Activated T-cell treated with anti-CD3 and anti-CD28 coated beads, Interleukin-2, amount 50 U/mL, for 1 hour (primary cell): ENCODE data around the gene AMIGO2.

Source experiments
- DNase-seq: peaks from one replicate; pipeline ENCODE4 v3.0.0-alpha.2; 2020

Gene AMIGO2

DNA sequence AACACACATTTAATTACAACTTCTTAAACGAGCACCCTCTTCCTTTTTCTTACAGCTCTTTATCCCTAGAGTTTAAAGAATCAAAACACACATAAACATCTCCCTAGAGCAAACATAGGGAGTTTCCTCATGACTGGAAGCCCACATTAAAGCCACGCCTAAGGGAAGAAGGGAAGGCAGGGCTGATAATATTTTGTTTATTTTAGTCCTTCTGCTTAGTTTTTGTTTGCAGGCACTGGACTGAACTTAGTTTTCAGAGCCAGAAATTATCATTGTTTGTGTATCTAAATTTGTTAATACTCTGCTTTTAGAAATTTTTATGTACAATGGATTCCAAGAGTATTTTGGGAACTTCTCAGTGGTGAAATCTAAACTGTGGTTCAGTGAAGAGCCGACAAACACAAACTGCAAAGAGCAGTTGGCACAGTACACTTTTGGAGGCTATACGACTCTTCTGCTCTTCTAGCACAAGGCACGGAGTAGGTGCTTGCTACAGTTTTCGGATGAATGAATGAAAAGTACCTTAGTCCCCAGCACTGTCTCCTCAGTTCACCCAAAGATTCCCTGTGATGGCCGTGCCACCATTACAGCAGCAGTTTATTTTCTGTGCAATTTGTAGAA, 17.6 kb upstream of the AMIGO2 start:
- no peak for DNase-seq

DNA sequence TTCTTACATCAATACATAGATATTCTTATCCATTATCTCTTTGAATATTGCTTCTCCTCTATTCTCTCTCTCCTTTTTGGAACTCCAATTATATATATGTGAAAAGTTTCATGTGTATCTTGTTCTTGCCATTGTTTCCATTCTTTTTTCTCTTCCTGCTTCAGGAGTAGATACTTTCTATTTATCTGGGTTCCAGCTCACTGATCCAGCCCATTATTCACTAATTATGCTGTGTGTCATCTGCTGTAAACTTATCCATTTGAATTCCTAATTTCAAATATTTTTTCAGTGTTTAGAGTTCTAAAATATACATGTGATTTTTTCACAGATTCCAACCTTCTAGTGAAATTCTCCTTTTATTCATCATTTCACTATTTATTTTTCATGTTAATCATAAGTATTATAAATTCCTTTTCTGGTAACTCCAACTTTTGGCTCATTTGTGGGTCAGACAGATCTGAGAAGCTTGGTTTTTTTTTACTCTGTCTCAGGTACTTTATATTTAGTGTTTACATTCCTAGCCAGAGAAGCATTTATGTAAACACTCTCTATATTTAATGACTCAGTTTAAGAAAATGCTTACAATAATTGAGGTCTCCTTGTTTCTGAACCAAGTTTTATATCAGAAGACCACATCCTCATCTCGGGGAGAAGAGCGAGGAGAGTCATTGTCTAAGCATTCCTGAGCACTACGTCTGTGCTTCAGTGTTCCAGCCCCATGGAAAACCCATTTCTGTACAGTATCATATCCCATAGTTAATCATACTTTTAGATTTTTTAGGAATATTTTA, 15.9 kb upstream of the AMIGO2 start:
- DNase-seq: no peak

DNA sequence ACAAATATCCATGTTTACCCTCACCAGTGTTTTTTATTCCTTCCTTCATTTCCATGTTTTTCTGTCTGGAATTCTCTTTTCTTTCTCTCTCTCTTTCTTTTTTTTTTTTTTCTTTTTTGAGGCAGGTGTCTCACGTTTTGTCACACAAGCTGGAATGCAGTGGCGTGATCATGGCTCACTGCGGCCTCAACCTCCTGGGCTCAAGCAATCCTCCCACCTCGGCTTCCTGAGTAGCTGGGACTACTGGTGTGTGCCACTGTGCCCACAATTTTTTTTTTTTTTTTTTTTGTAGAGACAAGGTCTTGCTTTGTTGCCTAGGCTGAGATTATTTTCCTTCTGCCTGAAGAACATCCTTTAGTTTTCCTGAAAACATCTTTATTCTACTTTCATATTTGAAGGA, 15.0 kb upstream of the AMIGO2 start:
- no peak for DNase-seq

DNA sequence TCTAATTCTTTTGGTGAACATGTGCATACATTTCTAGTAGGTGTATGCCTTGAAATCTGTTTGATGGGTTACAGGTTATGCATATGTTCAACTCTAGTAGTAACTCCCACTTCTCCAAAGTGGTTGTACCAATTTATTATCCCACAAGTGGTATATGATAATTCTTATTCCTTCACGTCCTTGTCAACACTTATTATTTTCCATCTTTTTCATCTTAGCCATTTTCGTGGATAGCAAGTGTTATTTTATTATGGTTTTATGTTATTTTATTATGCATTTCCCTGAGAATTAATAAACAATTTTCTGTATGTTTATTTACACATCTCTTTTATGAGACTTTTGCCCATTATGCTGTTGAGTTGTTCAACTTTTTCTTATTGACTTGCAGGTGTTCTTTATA, 11.2 kb upstream of the AMIGO2 start:
- no peak for DNase-seq

DNA sequence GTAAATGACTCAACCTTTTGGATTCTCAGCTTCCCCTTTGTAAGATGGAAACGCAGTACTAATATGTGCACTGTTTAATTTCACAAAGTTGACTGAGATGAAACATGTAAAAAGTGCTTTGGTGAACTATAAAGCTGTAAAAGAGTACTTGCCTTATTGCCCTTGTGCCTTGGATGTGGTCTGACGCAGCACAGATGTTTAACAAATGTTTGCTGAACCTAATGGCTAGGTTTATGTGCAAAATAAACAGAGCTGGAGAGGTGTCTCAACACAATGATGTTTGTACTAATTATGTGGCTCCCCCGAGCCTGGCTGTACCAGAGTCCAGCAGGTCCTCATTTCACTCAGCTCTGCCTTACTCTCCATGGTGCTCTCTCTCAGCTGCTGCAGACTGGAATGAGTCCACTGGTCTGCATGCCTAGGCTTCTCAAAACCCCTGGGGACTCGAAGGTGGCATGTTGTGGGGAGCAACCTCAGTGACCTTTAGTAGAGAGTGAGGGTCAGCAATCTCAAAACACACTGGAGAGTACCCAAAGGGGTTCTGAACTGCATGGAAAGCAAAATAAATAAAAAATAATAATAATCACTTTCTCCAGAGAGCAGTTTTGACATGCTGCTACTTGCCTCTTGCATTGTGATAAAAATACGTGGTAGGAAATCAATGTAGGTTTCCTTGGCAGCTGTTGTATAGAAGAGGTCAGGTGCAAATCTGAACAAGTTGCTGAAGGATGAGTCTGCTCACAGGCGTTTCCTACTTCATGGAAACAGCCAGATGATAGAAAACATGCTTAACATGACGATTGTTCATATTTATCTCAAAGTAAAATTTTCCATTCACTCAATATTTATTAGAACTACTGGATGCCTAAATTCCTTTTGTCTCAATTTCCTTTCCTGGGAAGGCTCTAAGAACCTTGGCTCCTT, 8.5 kb upstream of the AMIGO2 start:
- DNase-seq: no peak

DNA sequence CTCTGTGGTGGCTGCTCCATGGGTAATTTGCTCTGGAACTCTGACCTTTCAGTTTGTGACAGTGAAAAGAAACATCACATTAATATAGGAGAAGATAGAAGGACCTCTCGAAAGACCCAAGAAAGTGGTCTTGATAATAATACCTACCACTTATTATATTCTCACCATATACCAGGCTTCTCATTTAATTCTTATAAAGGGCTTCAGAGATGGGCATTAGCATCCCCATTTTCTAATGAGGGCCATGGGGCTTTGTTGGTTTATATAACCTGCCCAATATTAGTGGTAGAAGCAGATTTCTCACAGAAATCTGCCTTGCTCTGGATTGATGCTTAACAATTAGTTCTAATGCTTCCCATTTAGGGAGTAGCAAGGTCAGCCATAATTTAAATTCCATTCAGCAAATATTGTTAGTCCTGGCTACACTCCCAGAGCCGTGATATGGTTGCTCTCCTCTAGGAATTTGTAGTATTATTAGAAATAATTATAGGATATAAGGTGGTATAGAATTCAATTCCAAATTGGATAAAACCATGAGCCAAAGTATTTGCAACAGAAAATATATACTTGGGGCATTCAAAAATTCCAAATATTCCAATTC, 7.4 kb upstream of the AMIGO2 start:
- DNase-seq: no peak

DNA sequence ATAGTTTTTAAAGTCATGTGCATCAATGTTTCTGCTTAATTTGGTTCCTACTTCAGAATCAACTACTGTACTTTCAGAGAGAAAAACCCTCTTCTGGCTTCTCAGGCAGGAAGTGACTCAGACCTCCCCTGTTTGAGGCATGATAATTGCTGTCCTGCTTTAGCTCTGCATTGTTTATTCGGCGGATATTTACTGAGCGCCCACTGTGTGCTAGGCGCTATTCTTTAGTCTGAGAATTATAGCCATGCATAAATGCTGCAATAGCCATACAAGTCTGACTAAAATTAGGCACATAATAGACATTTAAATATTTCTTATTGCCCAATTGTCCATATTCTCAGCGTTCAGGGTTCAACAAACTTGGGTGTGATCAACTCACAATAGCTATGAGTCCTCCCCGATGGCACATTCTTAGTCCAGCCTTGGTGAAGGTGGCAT, 6.1 kb upstream of the AMIGO2 start:
- no peak for DNase-seq

DNA sequence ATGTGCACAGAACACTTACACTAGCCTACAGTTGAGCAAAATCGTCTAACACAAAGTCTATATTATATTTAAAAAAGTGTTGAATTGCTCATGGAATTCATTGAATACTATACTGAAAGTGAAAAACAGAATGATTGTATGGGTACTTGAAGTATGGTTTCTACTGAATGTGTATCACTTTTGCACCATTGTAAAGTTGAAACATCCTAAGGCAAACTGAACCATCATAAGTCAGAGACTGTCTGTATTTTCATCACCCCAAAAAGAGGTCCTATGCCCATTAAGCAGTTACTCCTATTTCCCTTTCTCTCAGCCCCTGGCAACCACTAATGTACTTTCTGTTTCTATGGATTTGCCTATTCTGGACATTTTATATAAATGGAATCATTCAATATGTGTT, 4.4 kb upstream of the AMIGO2 start:
- no peak for DNase-seq

DNA sequence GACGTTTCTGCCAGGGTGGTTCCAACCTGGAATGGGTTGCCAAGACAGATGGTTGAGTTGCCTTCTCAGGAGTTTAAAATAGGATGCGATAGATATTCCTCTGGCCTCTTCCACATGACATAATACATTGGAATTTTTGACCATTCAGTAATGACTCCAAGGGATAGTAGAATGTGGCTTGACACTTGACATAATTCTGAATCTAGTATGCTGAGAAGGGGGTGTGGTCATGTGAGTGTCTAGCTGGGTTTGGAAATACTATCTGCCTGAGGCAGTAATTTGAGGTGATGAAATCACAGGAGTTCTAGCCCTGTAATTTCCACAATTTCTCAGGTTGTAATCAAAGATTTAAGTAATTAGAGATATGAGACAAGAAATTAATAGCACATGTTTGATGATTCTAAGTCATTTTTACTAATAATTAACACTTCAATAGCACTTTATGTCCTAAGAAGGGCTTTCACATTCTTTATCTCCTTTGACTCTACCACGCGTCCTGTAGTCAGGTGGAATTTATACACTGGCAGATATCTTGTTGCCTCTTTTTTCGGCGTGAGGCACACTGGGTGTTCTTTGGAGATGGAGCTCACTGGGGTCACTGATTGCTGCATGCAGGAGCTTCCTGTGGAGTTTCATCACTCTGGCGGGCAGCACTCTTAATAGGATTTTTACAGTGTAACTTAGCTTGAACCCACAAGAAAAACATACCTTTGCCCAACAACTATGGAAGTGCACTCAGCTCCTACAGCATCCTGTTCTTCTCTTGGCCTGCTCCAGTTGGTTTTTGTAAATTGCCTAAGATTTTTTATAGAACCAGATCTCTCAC, 3.2 kb upstream of the AMIGO2 start:
- DNase-seq: no peak

DNA sequence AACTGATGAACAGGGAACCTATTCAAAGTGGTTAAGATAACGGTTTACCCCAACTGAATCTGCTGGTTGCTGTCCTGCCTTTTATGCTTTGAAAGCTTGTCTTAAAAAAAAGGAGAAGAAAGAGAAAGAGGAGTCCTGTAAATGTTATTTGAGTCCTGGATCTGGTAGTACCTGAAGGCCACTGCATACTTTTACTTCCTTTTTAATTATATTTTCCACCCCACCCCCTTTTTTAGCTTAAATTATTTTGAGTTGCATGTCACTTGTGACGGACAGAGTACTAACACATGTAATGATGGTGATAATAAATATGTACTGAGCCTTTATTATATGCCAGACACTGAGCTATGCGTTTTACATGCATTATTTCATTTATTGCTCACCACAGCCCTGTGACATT, 2.5 kb upstream of the AMIGO2 start:
- no peak for DNase-seq

DNA sequence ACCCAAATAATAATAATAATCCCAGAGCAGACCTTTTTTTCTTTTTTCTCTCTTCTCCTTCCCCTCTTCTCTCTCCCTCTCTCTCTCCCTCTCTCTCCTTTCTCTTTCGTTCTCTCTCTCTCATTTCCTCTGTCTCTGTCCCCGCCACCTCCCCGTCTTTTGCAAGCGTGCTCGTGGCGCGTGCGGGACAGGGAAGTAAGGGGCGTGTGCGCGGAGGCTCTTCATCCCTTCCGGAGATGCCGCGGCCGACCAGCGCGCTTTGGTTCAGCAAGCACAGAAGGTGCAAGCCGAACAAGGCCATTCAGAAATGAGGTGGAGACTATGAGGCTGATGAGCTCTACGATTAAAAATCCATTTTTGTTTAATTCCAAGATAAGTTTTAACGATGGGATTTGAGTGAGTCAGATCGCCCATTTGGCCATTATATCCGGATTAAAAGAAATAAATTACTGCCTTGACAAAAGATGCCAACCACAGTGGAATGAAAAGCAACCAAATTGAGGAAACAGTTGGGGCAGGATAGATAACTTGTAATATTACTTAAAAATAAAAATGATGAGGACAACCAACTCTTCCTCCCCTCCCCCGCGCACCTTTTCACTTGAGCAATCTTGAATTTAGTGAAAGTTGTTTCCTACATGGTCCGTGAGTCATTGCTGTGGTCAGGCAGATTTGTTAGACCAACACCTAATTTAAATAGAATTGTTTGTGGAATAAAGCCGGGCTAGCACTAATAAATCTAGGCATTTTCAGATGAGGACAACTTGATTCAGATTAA, 1.2 kb upstream of the AMIGO2 start:
- DNase-seq: peak; percentile 40

DNA sequence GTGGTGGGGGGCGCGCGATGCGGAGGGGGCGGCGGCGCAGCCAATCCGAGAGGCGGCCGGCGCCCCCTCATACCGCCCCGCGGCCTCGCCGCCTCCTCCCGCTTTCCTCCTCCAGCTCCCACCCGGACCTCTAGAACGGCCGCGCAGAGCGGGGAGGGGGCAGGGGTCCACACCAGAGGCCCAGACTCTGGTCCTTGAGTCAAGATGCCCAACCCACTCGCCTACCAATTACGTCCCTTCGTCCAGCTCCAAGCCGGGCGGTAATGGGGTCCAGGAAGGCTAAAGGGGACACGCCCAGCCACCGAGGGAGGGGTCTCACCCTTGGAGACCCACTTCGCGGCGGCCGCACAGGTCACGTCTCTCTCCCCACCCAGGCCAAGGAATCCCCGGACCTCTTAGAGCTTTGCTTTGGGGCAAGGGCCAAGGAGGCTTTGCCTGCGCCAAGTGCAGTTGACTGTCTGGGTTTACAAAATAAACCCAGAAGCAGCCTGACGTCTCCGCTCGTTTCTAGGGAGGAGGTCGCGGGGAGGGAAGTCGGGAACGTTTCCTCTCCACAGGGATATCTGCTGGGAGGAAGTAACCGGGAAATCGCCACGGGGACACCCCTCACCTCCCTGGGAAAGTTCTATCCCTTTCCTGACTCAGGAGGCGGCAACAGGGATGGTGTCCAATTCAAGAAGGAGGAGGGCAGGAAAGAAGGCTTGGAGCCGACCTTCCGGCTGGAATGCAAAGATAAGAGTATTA, 394 bp upstream of the AMIGO2 start:
- peak; percentile 53 for DNase-seq

DNA sequence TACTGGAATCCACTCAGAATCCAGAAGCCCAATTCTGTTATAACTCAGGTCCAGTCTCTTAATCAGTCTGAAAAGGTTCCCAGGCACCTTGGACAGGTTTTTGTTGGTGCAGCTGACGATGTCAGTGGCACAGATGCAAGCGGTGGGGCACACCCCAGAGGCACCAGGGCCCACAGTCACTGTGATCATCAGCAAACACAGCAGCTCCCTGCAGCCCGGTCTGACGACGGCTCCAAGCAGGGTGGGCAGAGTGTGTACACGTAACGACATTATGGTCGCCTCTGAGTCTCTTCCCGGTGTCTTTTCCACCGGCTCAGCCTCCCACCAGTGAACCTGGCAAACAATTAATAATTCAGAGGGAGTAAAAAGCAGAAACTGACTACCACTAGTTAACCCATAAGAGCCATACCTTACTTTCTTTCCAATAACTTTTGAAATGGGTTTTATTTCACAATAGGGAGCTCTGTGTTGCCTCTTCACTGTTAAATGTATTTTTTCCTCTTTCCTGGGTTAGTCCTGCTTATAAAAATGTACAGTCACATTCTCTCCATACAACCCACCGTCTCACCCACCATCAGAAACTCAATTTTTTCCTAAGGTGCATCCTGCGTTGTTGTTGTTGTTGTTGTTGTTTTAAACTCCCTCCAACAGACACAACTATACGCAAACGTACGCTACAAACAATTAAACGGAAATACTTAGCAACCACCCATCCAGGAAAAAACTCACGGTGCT, 859 bp downstream of the AMIGO2 start:
- peak; percentile 57 for DNase-seq

DNA sequence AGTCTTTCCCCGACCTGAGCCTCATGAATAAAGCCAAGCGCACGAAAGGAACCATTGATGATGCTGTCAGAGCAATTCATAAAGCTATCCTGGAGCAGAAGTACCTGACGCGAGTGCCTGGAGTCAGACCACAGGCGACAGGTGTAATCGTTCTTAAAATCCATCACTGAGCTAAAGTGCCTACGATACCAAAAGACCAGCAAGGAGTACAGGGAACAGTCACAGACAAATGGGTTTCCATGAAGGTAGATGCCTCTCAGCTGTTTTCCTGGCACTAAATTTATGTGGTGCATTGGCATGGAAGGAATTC, 1.7 kb downstream of the AMIGO2 start:
- no peak for DNase-seq

DNA sequence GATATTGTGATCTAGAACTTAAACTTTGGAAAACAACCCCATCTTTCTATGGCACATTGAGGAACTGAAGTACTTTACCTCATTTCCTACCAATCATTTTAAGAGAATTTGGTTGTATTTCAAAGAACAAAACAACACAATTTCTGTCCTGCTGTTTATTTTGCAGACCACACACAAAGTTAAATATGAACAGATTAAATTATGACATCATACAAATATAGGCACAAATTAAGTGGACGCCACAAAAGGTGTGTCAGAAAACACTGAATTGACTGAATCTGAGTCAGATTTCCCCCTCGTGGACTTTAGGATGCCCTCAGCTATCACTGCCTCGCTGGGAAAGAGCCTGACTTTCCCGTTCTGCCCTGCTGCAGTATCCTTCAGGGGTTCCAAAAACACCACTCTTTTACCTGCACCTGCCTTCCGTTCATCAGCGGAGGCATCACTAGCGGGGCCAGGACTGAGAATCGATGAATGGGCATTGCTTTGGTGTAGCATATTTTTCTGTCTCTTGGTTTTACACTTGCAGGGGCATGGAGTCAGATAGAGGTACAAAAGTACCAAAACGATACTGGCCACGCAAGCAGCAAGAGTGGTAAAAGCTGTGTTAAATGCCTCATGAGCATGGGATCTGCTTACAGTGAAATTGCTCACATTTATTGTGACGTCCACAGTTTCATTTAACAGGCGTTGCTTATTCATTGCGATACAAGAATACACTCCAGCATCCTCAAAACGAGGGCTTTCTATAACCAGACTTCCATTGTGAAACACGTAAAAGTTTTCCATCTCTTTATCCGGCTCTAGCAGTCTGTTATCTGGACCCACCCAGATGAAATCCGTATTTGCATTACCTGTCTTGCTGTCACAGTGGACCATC, 2.3 kb downstream of the AMIGO2 start:
- no peak for DNase-seq

DNA sequence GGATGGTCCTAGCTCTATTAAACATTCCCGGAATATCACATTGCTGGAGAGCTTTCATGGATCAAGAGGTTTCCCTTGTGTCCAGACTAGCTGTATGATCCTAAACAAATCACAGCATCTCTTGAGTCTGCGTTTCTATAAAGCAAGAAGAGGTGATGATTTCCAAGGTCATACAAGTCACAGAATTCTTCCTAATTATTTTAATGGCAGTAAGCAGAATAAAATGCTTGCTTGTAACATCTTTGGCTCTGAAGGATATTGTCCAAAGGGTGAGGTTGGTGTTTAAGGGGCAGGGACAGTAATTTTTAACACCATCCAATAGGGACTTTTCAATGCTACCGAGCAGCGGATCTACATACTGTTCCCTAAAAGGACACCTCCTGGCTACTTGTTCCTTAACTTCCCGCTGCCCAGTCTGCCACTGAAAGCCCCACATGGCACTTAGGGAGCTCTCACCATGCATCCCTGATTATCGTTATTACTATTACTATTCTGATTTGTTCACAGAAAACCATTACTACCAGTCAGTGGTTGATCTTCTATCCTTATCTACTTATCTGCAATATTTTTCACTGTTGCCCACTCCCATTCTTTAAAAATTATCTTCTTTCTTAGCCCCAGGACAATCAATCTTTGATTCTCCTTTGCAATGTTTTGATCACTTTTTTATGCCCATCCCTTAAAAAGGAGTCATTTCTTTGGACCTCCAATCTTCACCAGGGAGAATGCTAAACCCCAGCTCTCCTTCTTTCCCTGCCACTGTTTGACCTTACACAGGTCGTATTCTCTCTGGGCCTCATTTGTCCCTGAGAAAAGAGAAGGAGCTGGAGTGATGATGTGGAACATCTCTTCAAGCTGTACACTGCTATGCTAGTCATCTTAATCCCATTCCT, 4.3 kb downstream of the AMIGO2 start:
- DNase-seq: no peak

DNA sequence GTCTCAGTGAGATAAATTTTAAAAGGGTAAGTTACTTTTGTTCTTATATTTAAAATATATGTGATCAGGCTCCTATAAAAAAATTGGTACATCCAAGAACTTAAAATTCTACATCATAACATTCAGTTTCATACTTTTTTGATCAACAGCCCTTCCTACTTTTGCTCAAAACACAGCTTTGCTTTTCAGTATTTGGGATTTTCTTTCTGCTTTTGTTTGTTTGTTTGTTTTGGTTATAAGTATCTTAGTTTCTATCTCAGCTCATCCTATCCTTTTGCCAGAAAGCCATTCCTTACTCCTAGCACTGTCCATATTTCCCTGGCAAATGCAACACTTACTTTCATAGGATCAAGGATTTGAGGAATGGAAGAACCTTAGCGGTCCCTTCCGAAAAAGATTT, 5.0 kb downstream of the AMIGO2 start:
- no peak for DNase-seq

DNA sequence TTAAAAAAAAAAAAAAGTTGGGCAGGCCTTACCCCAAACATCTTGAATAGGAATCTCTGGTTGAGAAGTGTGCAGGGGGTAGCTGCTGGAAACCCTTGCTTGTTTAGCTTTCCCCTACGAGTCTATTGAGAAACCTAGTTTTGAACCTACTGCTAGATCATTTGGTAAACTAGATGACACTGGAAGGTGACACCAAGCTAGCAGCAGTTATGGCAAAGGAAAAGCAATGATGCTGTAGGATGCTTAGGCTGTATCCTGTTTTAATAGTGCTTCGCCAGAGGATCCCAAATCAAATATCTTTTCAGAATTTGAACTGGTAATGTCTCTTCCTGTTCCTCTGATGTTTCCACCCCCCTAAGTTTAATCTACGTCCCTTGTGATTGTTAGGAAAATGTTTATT, 5.8 kb downstream of the AMIGO2 start:
- no peak for DNase-seq
